IPS DF 19.7 (cell line): ENCODE results near the gene GRPEL1.
A peak's percentile ranks its signal among the peaks of the same experiment; 100 is the strongest.
"Not testable (repeated sequence)": the region's sequence is repeated elsewhere in the genome, so short reads cannot be mapped to it uniquely, and the experiment has no call there.

Source experiments
- DNase-seq: peaks from one replicate; pipeline ENCODE4 v3.0.0-alpha.2; 2013; ENCODE audit warnings: low read depth, low spot score

Gene GRPEL1

GRCh38 chr4:7092026-7092425 lies 24.2 kb upstream of the GRPEL1 start:
- DNase-seq: no peak

- DNase-seq: no peak
Measured at GRCh38 chr4:7089213-7089986, 21.5 kb upstream of the GRPEL1 start.

GRCh38 chr4:7087036-7087435 lies 19.2 kb upstream of the GRPEL1 start:
- no peak for DNase-seq

GRCh38 chr4:7086384-7086783 lies 18.5 kb upstream of the GRPEL1 start:
- DNase-seq: no peak

GRCh38 chr4:7084564-7084961 lies 16.7 kb upstream of the GRPEL1 start:
- DNase-seq: not testable (repeated sequence)

- no peak for DNase-seq
Measured at GRCh38 chr4:7083597-7084563, 16.0 kb upstream of the GRPEL1 start.

- DNase-seq: not testable (repeated sequence)
Measured at GRCh38 chr4:7079909-7080308, 12.0 kb upstream of the GRPEL1 start.

GRCh38 chr4:7079483-7079882 lies 11.6 kb upstream of the GRPEL1 start:
- DNase-seq: not testable (repeated sequence)

GRCh38 chr4:7078025-7078424 lies 10.2 kb upstream of the GRPEL1 start:
- DNase-seq: no peak

- DNase-seq: no peak
Measured at GRCh38 chr4:7077371-7077770, 9.5 kb upstream of the GRPEL1 start.

GRCh38 chr4:7076696-7077082 lies 8.8 kb upstream of the GRPEL1 start:
- no peak for DNase-seq

- DNase-seq: no peak
Measured at GRCh38 chr4:7075962-7076695, 8.3 kb upstream of the GRPEL1 start.

- DNase-seq: no peak
Measured at GRCh38 chr4:7074426-7074825, 6.6 kb upstream of the GRPEL1 start.

- DNase-seq: peak; percentile 42
Measured at GRCh38 chr4:7073526-7074390, 5.9 kb upstream of the GRPEL1 start.

- DNase-seq: no peak
Measured at GRCh38 chr4:7073059-7073458, 5.2 kb upstream of the GRPEL1 start.

GRCh38 chr4:7070729-7071511 lies 3.1 kb upstream of the GRPEL1 start:
- peak; percentile 74 for DNase-seq

- DNase-seq: no peak
Measured at GRCh38 chr4:7068883-7069282, 1.0 kb upstream of the GRPEL1 start.

GRCh38 chr4:7068279-7068842 lies 497 bp upstream of the GRPEL1 start:
- no peak for DNase-seq

GRCh38 chr4:7067126-7067451 lies 775 bp downstream of the GRPEL1 start:
- DNase-seq: no peak

- no peak for DNase-seq
Measured at GRCh38 chr4:7066493-7066892, 1.4 kb downstream of the GRPEL1 start.
